BJ (cell line): Measurements from ENCODE around the gene SPAG8. TPM values are rescaled to one million over a fixed set of nuclear protein-coding genes. Genes with fewer than 3 reads are reported as not detected.
A peak's percentile ranks its signal among the peaks of the same experiment; 100 is the strongest.

Source experiments
- CTCF ChIA-PET: fragments of 350-600 bp; formaldehyde crosslinking; extraction: SDS; loops from one replicate; lab custom pipeline; 2021; ENCODE audit warnings: antibody characterized with exemption, inconsistent platforms; lab: Yijun Ruan, JAX
- POLR2A ChIA-PET: fragments of 300-600 bp; sonication (Branson Sonifier 250); formaldehyde crosslinking; extraction: SDS; loops from one replicate; lab custom pipeline; 2021; ENCODE audit warnings: antibody characterized with exemption; lab: Charles Lee
- DNase-seq: peaks from one replicate; pipeline ENCODE4 v3.0.0-alpha.2; 2011; ENCODE audit warnings: low read depth
- H3K27me3 ChIP-seq: 2 replicates; pipeline ENCODE4 v1.6.0; 2011; ENCODE audit warnings: low read length; ENCODE audit not compliant: control insufficient read depth, insufficient read depth
- H3K36me3 ChIP-seq: 2 replicates; pipeline ENCODE4 v1.5.1; 2011; ENCODE audit warnings: low read length; ENCODE audit not compliant: control insufficient read depth, insufficient read depth
- H3K4me3 ChIP-seq: 2 replicates; pipeline ENCODE4 v1.5.1; 2011; ENCODE audit warnings: low read depth, mild to moderate bottlenecking, control low read depth, low read length
- CTCF ChIP-seq: IDR thresholded peaks from 2 replicates; pipeline ENCODE4 v1.5.1; 2011; ENCODE audit warnings: low read depth, mild to moderate bottlenecking, control low read depth, inconsistent platforms, low read length, moderate library complexity; ENCODE audit not compliant: insufficient read depth
- polyA plus RNA-seq: library from polyadenylated mRNA; depleted of rRNA; stranded (reverse); fragments of >200 nt; gene quantifications from 2 replicates; pipeline ENCODE4 v1.2.3, GENCODE V29; 2011

The SPAG8 gene
- polyA plus RNA-seq, 1 experiment, result 0.85 TPM

- CTCF ChIA-PET, result interaction anchor here (0.6 to 1.1 kb wide), 3 partner anchors 13 to 58 kb away, joined by 3 to 5 read pairs (median 3); no protein-coding TSS in a partner anchor
- no peaks in the 10 kb centered on the region for H3K36me3 ChIP-seq
- POLR2A ChIA-PET, result no interaction called here
These were observed 41.1 kb upstream of the SPAG8 start for GRCh38 chr9:35852876-35853865.

GRCh38 chr9:35852267-35852815 is 40.3 kb upstream of the SPAG8 start:
- Histone ChIP-seq H3K27me3 (no peaks in the 10 kb centered on the region; the same call in 1 of the 2 replicates), H3K4me3 (no peak overlapping the region), H3K36me3 (no peaks in the 10 kb centered on the region)
- CTCF ChIA-PET, result interaction anchor here (1.0 to 1.5 kb wide), 3 partner anchors 10 to 30 kb away, joined by 3 to 5 read pairs (median 5); no protein-coding TSS in a partner anchor
- POLR2A ChIA-PET, result no interaction called here
- TF ChIP-seq CTCF, result no peak
- no peak for DNase-seq

More at GRCh38 chr9:35852876-35853865, 41.1 kb upstream of the SPAG8 start:
- H3K4me3 ChIP-seq, result no peak overlapping the region
- no peak for DNase-seq
- TF ChIP-seq CTCF, result no peak
- no peaks in the 10 kb centered on the region; the same call in 1 of the 2 replicates for H3K27me3 ChIP-seq

GRCh38 chr9:35847792-35848572 is 35.9 kb upstream of the SPAG8 start:
- TF ChIP-seq CTCF, result no peak
- Histone ChIP-seq H3K27me3 (no peaks in the 10 kb centered on the region), H3K4me3 (no peak overlapping the region), H3K36me3 (peaks cover 3% of the 10 kb centered on the region)
- CTCF ChIA-PET, result interaction anchor here (1.3 to 1.6 kb wide), 6 partner anchors 10 to 58 kb away, joined by 3 to 8 read pairs (median 5); no protein-coding TSS in a partner anchor
- POLR2A ChIA-PET, result no interaction called here
- peak; percentile 70 for DNase-seq

GRCh38 chr9:35845824-35846771 is 34.0 kb upstream of the SPAG8 start:
- CTCF ChIA-PET, result interaction anchor here (0.7 to 2.1 kb wide), 7 partner anchors 8 to 288 kb away, joined by 3 to 8 read pairs (median 4); no protein-coding TSS in a partner anchor

More at GRCh38 chr9:35845824-35846771, 34.0 kb upstream of the SPAG8 start:
- Histone ChIP-seq H3K4me3 (no peak overlapping the region), H3K36me3 (peaks cover 4% of the 10 kb centered on the region), H3K27me3 (no peaks in the 10 kb centered on the region)
- POLR2A ChIA-PET, result no interaction called here
- DNase-seq, result no peak
- TF ChIP-seq CTCF, result no peak
